SH-SY5Y (cell line): ENCODE results near the gene DPH7.

Experiments used
- GATA2 ChIP-seq: IDR thresholded peaks from 2 replicates; pipeline ENCODE4 v1.6.1; 2011; ENCODE audit warnings: mild to moderate bottlenecking, low read depth, low read length
- GATA3 ChIP-seq: IDR thresholded peaks from 2 replicates; pipeline ENCODE4 v1.6.1; 2011; ENCODE audit warnings: low read depth, mild to moderate bottlenecking, low read length, moderate library complexity

Gene DPH7

DNA sequence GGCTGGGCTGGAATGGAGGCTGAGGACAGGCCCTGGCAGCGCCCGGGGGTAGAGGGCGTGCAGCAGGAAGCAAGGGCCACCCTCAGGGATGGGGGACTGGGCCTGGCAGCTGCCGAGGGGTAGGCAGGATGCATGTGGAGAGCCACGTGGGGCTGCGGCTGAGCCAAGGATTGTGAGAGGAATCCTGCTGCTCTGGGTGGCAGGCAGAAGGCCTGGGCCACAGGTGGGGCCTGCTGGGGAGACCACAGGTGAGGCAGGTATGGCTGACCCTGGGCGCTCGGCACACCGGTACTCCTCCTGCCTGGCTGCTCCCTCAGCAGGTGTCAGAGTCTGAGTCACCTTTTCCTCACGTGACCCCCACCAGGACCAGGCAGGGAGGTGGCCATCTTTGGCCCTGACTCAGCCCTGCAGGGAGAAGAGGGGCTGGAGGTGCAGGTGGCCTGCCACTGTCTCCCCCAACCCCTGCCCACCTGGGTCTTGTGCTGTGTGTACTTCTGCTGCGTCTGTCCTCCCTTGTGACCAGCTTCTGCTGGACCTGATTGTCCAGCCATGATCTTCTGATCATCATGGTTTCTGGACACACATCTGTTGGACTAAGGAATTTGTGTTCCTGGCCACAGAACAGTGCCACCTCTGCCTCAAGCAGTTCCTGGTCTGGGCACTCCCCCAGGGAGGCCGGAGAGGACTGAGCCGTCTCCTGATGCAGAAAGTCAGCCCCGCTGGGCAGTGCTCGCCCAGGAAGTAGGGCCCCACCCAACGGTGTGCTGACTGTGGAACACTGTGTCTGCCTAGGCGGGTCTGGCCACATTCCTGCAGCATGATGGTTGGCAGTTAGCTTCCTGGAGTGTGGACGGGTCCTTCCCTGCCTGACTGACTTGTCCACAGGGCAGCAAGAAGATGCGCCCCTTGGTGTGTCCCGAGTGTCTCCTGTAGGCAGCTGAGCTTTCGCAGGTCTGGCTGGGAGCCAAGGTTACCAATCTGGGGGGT is 33.2 kb upstream of the DPH7 start:
- TF ChIP-seq GATA3 = no peak
- TF ChIP-seq GATA2 = no peak

DNA sequence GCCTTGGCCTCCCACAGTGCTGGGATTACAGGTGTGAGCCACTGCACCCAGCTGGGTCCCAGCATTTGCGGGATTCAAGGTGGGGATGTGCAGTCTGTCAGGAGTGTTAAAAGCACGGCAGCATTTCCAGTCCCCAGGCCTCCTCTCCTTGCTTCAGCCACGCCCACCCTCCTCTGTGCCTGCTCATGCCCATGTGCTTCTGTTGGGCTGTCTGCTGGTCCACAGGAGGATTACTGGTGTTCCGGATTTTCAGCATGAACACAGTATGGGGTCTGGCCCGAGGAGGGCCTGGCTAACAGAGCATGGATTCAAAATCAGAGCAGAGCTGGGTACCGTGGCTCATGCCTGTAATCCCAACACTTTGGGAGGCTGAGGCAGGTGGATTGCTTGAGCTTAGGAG is 32.2 kb upstream of the DPH7 start:
- TF ChIP-seq GATA2 = no peak

DNA sequence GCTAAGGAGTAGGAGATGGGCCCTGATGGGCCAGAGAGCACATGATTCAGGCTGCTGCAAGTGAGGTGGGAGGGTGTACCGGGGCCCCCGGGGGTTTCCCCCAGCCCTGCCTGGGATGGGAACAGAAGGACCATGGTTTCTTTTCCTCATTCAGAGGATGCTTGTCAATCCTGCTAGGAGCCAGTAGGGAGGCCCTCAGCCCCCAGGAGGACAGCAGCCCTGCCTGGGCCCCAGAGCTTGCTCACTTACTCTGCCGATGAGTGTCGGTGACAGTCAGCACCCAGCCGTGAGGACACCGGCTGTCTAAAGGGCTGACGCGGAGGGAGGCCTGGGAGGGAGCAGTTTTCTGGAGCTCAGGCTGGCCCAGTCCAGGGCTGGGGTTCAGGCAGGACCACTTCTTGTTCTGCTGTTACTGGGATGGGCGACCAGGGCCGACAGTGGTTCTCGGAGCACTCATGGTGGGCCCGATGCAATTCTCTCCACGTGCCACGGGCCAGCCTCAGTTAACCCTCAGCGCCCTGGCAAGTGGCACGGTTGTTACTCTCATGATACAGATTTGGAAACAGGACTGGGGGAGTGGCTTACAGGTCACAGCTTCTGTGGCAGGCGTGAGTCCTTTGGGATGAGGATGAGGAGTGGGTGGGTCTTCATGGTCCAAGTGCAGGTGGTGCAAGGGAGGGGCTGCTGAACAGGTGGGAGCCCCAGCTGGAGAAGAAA is 28.6 kb upstream of the DPH7 start:
- TF ChIP-seq GATA2 (no peak), GATA3 (no peak)

DNA sequence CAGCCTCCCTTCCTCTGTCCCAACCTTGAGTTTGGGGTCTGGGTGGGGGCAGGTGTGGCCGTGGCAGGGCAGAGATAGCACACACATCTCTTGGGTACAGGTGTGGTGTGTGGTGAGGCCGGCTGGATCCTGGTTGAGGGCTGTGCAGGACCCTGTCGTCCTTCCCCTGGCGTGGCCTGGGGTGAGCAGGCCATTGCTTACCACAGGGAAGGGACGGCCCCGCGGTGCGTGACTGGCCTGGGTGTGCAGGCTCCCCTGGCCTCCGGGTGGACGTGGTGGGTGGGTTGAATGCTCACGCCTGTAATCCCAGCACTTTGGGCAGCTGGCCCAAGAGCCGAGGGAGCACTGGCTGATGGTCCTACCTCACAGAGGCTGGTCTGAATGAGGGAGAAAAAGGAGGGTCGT is 28.0 kb upstream of the DPH7 start:
- no peak for TF ChIP-seq GATA3
- TF ChIP-seq GATA2 = no peak

DNA sequence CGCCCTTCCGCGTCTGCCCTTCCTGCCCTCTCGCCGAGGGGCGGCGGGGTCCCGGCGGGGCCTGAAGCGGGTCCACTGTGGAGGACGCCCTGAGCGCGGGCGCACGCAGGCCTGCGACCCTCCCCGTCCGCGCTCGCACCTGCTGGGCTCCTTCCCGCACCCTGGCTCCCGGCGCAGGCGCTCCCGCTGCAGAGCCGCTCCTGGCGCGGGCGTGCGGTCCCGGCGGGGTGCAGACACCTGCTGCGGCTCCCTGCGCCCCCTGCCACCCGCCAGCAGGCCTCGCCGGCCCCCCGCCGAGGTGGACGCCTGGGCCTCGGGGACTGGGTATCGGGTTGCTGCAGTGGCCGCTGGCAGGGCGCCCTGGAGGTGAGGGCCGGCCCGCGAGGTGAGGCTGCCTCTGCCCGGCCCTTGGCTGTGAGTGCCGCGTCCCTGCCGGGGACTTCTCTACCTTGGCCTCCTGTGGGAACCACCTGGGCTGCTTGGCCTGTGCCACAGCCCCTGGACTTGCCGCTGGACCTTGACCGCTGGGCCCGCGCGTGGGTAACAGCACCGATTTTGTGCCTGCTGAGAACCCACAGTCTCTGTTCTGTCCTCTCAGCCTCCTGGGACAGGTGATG is 27.4 kb upstream of the DPH7 start:
- no peak for TF ChIP-seq GATA3
- no peak for TF ChIP-seq GATA2

DNA sequence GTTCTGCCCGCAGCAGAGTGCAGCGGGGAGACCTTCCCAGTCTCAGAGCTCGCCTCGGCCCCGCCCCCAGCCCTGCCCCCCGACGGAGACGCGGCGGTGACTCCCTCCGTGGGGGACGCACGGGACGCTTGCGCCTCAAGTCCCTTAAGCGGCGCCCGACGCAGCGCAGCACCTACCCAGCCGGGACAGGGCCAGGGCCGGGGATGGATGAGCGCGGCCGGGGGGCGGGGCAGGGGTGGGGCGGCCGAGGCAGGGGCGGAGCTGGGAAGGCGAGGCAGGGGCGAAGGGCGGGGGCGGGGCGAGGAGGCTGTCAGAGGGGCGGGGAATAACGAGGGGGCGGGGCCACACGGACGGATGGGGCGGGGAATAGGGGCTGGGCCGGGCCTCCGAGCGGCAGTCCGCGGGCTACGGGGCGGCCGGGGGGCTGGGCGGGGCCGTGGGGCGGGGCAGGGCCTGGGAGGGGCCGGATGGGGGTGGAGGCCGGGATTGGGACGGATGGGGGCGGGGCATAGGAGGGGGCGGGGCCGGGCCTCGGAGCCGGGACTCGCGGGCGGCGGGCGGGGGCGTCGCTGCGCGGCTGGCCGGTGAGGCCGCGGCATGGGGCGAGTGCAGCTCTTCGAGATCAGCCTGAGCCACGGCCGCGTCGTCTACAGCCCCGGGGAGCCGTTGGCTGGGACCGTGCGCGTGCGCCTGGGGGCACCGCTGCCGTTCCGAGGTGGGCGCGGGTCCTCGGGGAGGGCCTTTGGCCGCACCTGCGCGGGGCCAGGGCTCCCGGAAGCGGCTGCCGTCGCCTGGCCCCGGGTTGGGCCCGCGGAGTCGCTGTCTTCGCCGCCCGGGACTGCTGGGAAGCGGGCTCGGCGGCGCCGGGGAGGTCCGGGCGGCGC is 26.6 kb upstream of the DPH7 start, which contains the start of gene ARRDC1:
Gene ARRDC1, plus strand, starts transcription at position 566 of the 884 bp plus-strand sequence. Its CDS starts 32 bp downstream, at position 598.
- TF ChIP-seq GATA3 (no peak), GATA2 (no peak)

DNA sequence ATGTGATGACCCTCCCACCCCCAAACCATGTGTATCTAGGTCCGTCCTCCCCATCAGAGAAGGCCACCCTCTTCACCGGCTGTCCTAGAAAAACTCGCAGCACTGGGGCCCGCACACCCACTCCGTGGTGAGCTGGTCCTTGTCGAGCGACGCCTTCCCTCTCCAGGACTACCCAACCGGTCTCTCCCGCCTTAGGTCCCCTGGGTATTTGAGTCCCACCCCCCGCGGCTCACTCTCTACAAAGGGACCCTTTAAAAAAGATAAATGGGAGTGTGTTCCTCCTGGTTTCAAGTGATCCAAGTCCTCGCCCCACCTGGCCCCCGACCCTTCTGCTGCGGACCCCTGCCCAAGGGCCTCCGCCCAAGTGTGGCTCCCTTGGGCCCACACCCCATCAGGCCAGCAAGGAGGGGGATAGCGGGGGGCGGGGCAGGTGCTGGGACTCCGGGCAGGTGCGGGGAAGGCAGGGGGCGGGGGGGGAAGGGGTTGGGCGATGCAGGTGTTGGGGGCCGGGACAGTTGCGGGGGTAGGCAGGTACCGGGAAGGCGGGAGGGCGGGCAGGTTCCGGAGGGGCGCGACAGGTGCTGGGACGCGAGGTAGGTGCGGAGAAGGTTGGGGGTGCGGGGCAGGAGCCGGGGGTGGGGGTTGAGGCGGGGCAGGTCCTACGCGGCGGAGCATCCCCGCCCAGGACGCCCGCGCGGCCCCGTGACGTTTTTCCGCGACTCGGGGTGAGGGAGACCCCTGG is 25.8 kb upstream of the DPH7 start:
- no peak for TF ChIP-seq GATA3

DNA sequence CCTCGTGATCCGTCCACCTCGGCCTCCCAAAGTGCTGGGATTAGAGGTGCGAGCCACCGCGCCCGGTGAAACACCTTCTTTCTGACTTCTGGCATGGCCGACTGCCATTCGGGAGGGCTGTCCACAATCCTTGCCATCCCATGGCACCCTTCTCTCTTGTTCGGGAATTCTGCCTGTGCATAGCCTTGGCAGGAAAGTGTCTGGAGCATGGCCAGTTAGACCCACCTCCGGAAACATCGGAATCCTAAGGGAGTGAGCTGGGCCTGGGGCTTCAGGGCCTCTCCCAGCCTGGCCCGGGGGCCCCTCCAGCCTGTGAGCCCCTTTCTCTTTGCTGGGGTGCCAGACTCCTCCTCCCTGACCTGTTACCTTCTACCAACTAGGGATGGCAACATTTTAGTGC is 25.2 kb upstream of the DPH7 start:
- TF ChIP-seq GATA3 = no peak
- TF ChIP-seq GATA2 = no peak

DNA sequence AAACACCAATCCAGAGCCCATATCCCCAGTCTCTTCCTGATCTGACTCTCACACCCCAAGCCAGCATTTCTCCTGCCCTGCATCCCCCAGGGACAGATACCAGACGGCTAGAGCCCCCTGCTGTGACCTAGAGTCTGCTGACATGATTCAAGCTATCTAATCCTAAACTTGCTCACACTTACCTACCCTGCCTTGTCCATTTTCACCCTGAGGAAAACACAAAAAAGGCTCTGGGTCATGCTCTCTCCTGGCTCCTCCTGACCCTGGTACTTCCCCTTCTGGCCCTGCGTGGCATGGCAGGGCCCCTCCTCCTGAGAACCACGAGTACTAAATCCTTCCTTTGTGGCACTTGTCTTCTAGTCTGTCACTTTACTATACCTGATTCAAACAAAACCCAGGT is 23.9 kb upstream of the DPH7 start:
- TF ChIP-seq GATA3 (no peak), GATA2 (no peak)

DNA sequence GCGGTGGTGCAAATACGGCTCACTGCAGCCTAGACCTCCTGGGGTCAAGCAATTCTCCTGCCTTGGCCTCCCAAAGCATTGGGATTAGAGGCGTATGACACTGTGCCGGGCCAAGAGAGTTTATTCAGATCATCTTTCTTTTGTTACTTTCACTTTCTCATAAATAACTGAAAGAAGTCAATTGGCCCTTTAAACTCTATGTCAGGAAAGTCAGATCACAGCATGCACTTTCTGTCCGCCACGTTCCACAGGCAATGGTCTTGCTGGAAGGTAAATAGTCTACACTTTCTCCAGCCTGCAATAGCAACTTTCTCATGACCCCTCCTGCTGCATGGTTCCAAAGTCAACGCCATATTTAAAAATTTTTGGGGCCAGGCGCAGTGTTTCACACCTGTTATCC is 20.2 kb upstream of the DPH7 start:
- TF ChIP-seq GATA2 (no peak), GATA3 (no peak)

DNA sequence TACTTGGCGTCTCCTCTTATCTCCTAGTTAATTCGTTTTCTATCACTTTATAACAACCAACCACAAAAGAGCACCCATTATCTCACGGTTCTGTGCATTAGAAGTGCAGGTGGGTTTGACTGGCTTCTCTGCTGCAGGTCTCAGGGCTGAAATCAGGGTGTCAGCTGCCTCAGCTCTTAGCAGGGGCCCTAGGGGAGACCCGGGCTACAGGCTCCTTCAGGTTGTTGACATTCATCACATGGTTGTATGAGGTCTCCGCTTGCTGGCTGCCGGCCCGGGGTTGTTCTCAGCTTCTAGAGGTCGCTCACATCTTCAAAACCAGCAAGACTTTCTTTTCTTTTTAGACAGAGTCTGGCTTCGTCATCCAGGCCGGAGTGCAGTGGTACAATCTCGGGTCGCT is 14.5 kb upstream of the DPH7 start:
- no peak for TF ChIP-seq GATA2
- no peak for TF ChIP-seq GATA3

DNA sequence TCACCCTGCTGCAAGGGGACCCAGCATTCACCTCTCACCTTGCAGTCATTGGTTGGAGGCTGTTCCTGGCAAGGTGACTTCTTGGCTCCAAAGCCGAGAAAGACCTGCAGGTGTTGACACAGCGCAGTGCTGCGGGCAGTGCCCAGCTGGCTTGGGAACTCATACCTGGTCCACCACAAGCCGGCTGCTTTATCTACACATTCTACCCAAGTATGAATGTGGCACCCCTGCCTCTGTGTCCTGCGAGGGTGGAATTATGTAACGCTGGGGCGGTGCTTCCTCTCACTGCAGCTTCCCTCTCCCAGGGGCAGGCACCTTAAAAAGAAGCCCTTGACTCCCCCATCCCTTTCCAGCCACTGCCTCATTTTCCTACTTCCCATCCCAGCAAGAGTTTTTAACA is 14.0 kb upstream of the DPH7 start:
- no peak for TF ChIP-seq GATA2
- TF ChIP-seq GATA3 = no peak

DNA sequence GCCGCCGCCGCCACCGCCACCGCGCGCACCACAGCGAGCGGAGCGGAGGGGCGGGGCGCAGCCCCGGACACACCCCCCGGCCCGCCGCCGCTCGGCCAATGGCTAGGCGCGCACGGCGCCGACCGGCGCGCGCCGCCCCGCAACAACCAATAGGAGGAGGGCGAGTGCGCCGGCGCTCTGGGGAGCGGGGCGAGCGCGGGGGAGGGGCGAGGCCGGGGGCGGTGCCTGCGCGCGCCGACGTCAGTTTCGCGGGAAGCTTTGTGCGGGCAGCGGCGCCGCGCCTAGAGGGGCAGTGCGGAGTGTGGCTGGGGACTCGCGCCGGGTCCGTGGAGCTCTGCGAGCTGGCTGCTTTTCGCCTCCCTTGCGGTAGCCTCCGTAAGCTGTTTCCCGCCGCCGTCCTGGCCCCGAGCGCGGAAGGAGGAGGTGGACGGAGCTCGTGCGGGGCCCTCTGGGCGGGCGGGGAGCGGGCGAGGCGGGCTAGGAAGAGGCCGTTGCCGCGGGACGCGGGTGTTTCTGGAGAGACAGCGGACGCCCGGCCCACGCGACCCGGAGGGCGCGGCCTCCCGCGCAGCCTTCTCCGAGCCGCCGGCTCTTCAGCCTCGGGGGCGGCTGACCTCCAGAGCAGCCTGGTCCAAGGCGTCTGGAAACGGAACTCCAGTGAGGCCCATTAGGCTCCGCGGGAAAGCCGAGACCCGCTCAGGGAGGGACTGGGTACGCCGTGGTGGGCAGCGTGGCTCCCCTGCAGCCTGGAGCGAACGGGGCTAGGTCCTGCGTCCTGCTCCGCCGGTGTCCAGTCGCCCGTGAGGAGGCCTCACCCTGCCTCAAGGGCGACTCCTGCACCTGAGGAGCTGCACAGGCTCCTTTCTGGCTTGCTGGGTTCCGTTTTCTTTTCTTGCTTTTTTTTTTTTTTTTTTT is 12.0 kb upstream of the DPH7 start, which contains the start of gene ZMYND19:
Gene ZMYND19, minus strand, starts transcription at position 44 of the 915 bp plus-strand sequence. CDS start 249 bp downstream, outside the sequence.
- TF ChIP-seq GATA3 = no peak
- no peak for TF ChIP-seq GATA2

DNA sequence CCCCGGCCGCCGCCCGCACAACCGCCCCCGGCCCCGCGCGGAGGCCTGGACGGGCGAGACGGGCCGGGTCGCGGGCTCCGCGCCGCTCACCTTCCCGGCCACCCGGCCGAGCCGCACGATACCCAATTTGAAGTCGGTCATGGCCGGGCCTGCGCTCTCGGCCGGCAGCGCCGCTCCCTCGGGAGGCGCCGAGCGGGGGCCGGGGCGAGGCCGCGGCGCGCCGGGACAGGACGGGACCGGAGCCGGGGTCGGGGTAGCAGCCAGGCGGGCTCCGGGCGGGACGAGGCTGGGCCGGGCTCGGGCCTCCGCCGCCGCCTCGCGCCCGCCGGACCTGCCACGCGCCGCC is 11.4 kb upstream of the DPH7 start:
- TF ChIP-seq GATA3 (no peak), GATA2 (no peak)
